Trophoblast cell (in vitro differentiated cells and primary cell): Measurements from ENCODE around the gene USP21.

Experiments
- DNase-seq, 2 donors: peaks; one replicate each; pipeline ENCODE4 v3.0.0-alpha.2; 2016
- H2AFZ ChIP-seq: 2 replicates; pipeline ENCODE4 v1.6.1; 2013; ENCODE audit warnings: low read length, moderate library complexity, mild to moderate bottlenecking; ENCODE audit not compliant: insufficient read depth, poor library complexity
- H2AK5ac ChIP-seq: 2 replicates; pipeline ENCODE4 v1.6.1; 2013; ENCODE audit warnings: mild to moderate bottlenecking, low read length
- H2BK120ac ChIP-seq: 2 replicates; pipeline ENCODE4 v1.6.1; 2013; ENCODE audit warnings: low read length, mild to moderate bottlenecking, moderate library complexity; ENCODE audit not compliant: insufficient read depth, poor library complexity
- H2BK12ac ChIP-seq: 2 replicates; pipeline ENCODE4 v1.6.1; 2013; ENCODE audit warnings: mild to moderate bottlenecking, low read length, moderate library complexity
- H2BK5ac ChIP-seq: 2 replicates; pipeline ENCODE4 v1.6.1; 2013; ENCODE audit warnings: low read length, low read depth, moderate library complexity, mild to moderate bottlenecking; ENCODE audit not compliant: poor library complexity
- H3K14ac ChIP-seq: 2 replicates; pipeline ENCODE4 v1.6.1; 2013; ENCODE audit warnings: mild to moderate bottlenecking, low read length
- H3K18ac ChIP-seq: 2 replicates; pipeline ENCODE4 v1.6.1; 2013; ENCODE audit warnings: mild to moderate bottlenecking, low read length
- H3K23ac ChIP-seq: 2 replicates; pipeline ENCODE4 v1.6.1; 2013; ENCODE audit warnings: low read length
- H3K27ac ChIP-seq: 2 replicates; pipeline ENCODE4 v1.5.1; 2013; ENCODE audit warnings: low read depth, mild to moderate bottlenecking, inconsistent platforms, low read length, moderate library complexity
- H3K27me3 ChIP-seq: 2 replicates; pipeline ENCODE4 v1.6.1; 2013; ENCODE audit warnings: inconsistent platforms, mild to moderate bottlenecking, low read length, moderate library complexity; ENCODE audit not compliant: insufficient read depth
- H3K36me3 ChIP-seq, 2 experiments: 1 replicate in 1 of 2; 2 replicates in 1 of 2; pipeline ENCODE4 v1.6.1; 2013; ENCODE audit warnings: low read length in 2 of 2, mild to moderate bottlenecking in 2 of 2, moderate library complexity in 1 of 2; ENCODE audit not compliant: insufficient read depth in 2 of 2, control insufficient read depth in 1 of 2
- H3K4ac ChIP-seq: 2 replicates; pipeline ENCODE4 v1.6.1; 2013; ENCODE audit warnings: low read depth, mild to moderate bottlenecking, low read length, moderate library complexity
- H3K4me1 ChIP-seq, 2 experiments: 1 replicate in 1 of 2; 2 replicates in 1 of 2; pipeline ENCODE4 v1.6.1; 2013; ENCODE audit warnings: low read length in 2 of 2, mild to moderate bottlenecking in 2 of 2, moderate library complexity in 1 of 2; ENCODE audit not compliant: insufficient read depth in 2 of 2, control insufficient read depth in 1 of 2
- H3K4me2 ChIP-seq: 2 replicates; pipeline ENCODE4 v1.6.1; 2013; ENCODE audit warnings: inconsistent platforms, mild to moderate bottlenecking, low read length, moderate library complexity
- H3K4me3 ChIP-seq: 2 replicates; pipeline ENCODE4 v1.5.1; 2013; ENCODE audit warnings: mild to moderate bottlenecking, low read depth, low read length, inconsistent platforms
- H3K79me1 ChIP-seq: one replicate; pipeline ENCODE4 v1.6.1; 2013; ENCODE audit warnings: low read length
- H3K79me2 ChIP-seq: 2 replicates; pipeline ENCODE4 v1.6.1; 2013; ENCODE audit warnings: low read length, mild to moderate bottlenecking; ENCODE audit not compliant: control insufficient read depth, insufficient read depth, poor library complexity
- H3K9ac ChIP-seq: 2 replicates; pipeline ENCODE4 v1.6.1; 2013; ENCODE audit warnings: mild to moderate bottlenecking, low read length
- H3K9me3 ChIP-seq: 2 replicates; pipeline ENCODE4 v1.6.1; 2013; ENCODE audit warnings: low read depth, mild to moderate bottlenecking, control low read depth, inconsistent platforms, low read length; ENCODE audit not compliant: insufficient read depth
- H4K12ac ChIP-seq: 2 replicates; pipeline ENCODE4 v1.6.1; 2013; ENCODE audit warnings: low read depth, mild to moderate bottlenecking, low read length, moderate library complexity
- H4K8ac ChIP-seq: 2 replicates; pipeline ENCODE4 v1.6.1; 2013; ENCODE audit warnings: low read depth, mild to moderate bottlenecking, low read length, moderate library complexity
- H4K91ac ChIP-seq: one replicate; pipeline ENCODE4 v1.6.1; 2013; ENCODE audit warnings: low read depth, mild to moderate bottlenecking, low read length, moderate library complexity
- WGBS: extraction: QIAGEN DNeasy Blood & Tissue Kit; methylation state at CpG from one replicate; pipeline ENCODE4 v1.1.7; 2013; ENCODE audit warnings: missing lambda C conversion rate; ENCODE audit not compliant: insufficient read length, insufficient coverage; ENCODE audit errors: extremely low coverage; 5-methylcytosine and 5-hydroxymethylcytosine counted together

The USP21 gene

GRCh38 chr1:161160671-161161145 lies 1.4 kb downstream of the USP21 start:
- no peak overlapping the region for H3K18ac ChIP-seq
- H3K9me3 ChIP-seq = peaks cover 2% of the 10 kb centered on the region
- no peak overlapping the region for H2BK5ac ChIP-seq
- no peak for DNase-seq
- peaks cover 28 to 57% of the 10 kb centered on the region in 2 experiments for H3K36me3 ChIP-seq
- no peak overlapping the region for H2BK12ac ChIP-seq
- peaks cover 8% of the 10 kb centered on the region for H3K79me2 ChIP-seq
- no peak overlapping the region for H2BK120ac ChIP-seq
- H3K4me1 ChIP-seq = peaks cover 11 to 14% of the 10 kb centered on the region in 2 experiments
- no peak overlapping the region for H2AFZ ChIP-seq
- H2AK5ac ChIP-seq = no peak overlapping the region
- H4K8ac ChIP-seq = no peak overlapping the region
- no peak overlapping the region for H4K91ac ChIP-seq
- peaks cover 7% of the 10 kb centered on the region for H3K79me1 ChIP-seq
- peak overlapping the region; percentile 0 for H3K9ac ChIP-seq
- no peak overlapping the region for H3K4me2 ChIP-seq
- no peak overlapping the region for H3K23ac ChIP-seq
- no peak overlapping the region for H3K4ac ChIP-seq
- peak overlapping the region; percentile 46 for H4K12ac ChIP-seq
- H3K27me3 ChIP-seq = no peaks in the 10 kb centered on the region
- no peak overlapping the region for H3K27ac ChIP-seq
- H3K14ac ChIP-seq = no peak overlapping the region
- H3K4me3 ChIP-seq = no peak overlapping the region
- no CpG with 5 or more reads among the region's 22 CpGs for WGBS

- WGBS = no CpG with 5 or more reads among the region's 5 CpGs
Measured at GRCh38 chr1:161161652-161162051, 2.4 kb downstream of the USP21 start.

GRCh38 chr1:161162052-161162451 lies 2.8 kb downstream of the USP21 start:
- Histone ChIP-seq H3K23ac (no peak overlapping the region), H2AK5ac (no peak overlapping the region), H2BK5ac (no peak overlapping the region), H2AFZ (no peak overlapping the region), H3K79me1 (peaks cover 7% of the 10 kb centered on the region), H4K8ac (no peak overlapping the region), H3K27ac (no peak overlapping the region), H3K27me3 (no peaks in the 10 kb centered on the region), H2BK12ac (no peak overlapping the region), H3K36me3 (peaks cover 25 to 54% of the 10 kb centered on the region in 2 experiments), H3K9me3 (peaks cover 2% of the 10 kb centered on the region), H3K18ac (no peak overlapping the region), H3K14ac (no peak overlapping the region), H4K12ac (no peak overlapping the region), H3K4me3 (no peak overlapping the region), H2BK120ac (no peak overlapping the region), H3K4me2 (no peak overlapping the region), H3K4me1 (peaks cover 14 to 16% of the 10 kb centered on the region in 2 experiments), H4K91ac (no peak overlapping the region), H3K9ac (no peak overlapping the region), H3K79me2 (peaks cover 8% of the 10 kb centered on the region), H3K4ac (no peak overlapping the region)
- WGBS = no CpG with 5 or more reads among the region's 7 CpGs
- no peak for DNase-seq

More at GRCh38 chr1:161161652-161162051, 2.4 kb downstream of the USP21 start:
- no peak overlapping the region for H3K27ac ChIP-seq
- DNase-seq = no peak
- H4K12ac ChIP-seq = no peak overlapping the region
- no peak overlapping the region for H3K4me2 ChIP-seq
- H3K14ac ChIP-seq = no peak overlapping the region
- H3K79me1 ChIP-seq = peaks cover 7% of the 10 kb centered on the region
- H4K8ac ChIP-seq = no peak overlapping the region
- H3K18ac ChIP-seq = no peak overlapping the region
- H4K91ac ChIP-seq = no peak overlapping the region
- H3K9me3 ChIP-seq = peaks cover 2% of the 10 kb centered on the region
- H3K27me3 ChIP-seq = no peaks in the 10 kb centered on the region
- H2BK120ac ChIP-seq = no peak overlapping the region
- H2AFZ ChIP-seq = no peak overlapping the region
- H3K9ac ChIP-seq = no peak overlapping the region
- no peak overlapping the region for H2AK5ac ChIP-seq
- H2BK12ac ChIP-seq = no peak overlapping the region
- peaks cover 28 to 57% of the 10 kb centered on the region in 2 experiments for H3K36me3 ChIP-seq
- peaks cover 8% of the 10 kb centered on the region for H3K79me2 ChIP-seq
- no peak overlapping the region for H3K4me3 ChIP-seq
- H2BK5ac ChIP-seq = no peak overlapping the region
- no peak overlapping the region for H3K4ac ChIP-seq
- peaks cover 11 to 14% of the 10 kb centered on the region in 2 experiments for H3K4me1 ChIP-seq
- no peak overlapping the region for H3K23ac ChIP-seq

- H3K4me1 ChIP-seq = peaks cover 17 to 19% of the 10 kb centered on the region in 2 experiments
- no peak overlapping the region for H4K8ac ChIP-seq
- no peak overlapping the region for H4K91ac ChIP-seq
- no peak overlapping the region for H3K4ac ChIP-seq
- H2AFZ ChIP-seq = no peak overlapping the region
- DNase-seq = no peak
- H2BK5ac ChIP-seq = no peak overlapping the region
- no peak overlapping the region for H4K12ac ChIP-seq
- H3K36me3 ChIP-seq = peaks cover 25 to 50% of the 10 kb centered on the region in 2 experiments
- no peak overlapping the region for H3K9ac ChIP-seq
- H2BK12ac ChIP-seq = no peak overlapping the region
- peaks cover 2% of the 10 kb centered on the region for H3K9me3 ChIP-seq
- H3K79me1 ChIP-seq = peaks cover 7% of the 10 kb centered on the region
- no peak overlapping the region for H3K23ac ChIP-seq
- H3K4me3 ChIP-seq = no peak overlapping the region
- peaks cover 8% of the 10 kb centered on the region for H3K79me2 ChIP-seq
- H3K27ac ChIP-seq = no peak overlapping the region
- no peak overlapping the region for H3K4me2 ChIP-seq
- H3K14ac ChIP-seq = no peak overlapping the region
- no CpG with 5 or more reads among the region's 10 CpGs for WGBS
- no peak overlapping the region for H2AK5ac ChIP-seq
- no peak overlapping the region for H2BK120ac ChIP-seq
- H3K27me3 ChIP-seq = no peaks in the 10 kb centered on the region
- H3K18ac ChIP-seq = no peak overlapping the region
Measured at GRCh38 chr1:161162806-161163205, 3.5 kb downstream of the USP21 start.
